Measurements from ENCODE around the gene FBP2. TPM values are rescaled to one million over a fixed set of nuclear protein-coding genes. Genes with fewer than 3 reads are reported as not detected.

FBP2 gene
- total RNA-seq, 1 donor from 2014 or later = not detected

- no peaks in the 10 kb centered on the region for H3K4me1 Mint-ChIP-seq (ENCODE audit: low read depth)
- no peaks in the 10 kb centered on the region for H3K9me3 Mint-ChIP-seq
- H3K27me3 Mint-ChIP-seq (ENCODE audit: insufficient read depth) = peaks cover 15% of the 10 kb centered on the region
- no peaks in the 10 kb centered on the region for H3K36me3 Mint-ChIP-seq (ENCODE audit: low read depth)
- no peak overlapping the region for H3K4me3 Mint-ChIP-seq
- intact Hi-C loops (cut with micrococcal nuclease) = no loop called here
- no peak for DNase-seq (ENCODE audit: low spot score)
- no peak overlapping the region for H3K27ac Mint-ChIP-seq
These were observed 31.0 kb upstream of the FBP2 start for GRCh38 chr9:94624629-94625028.

GRCh38 chr9:94623253-94623652, 29.6 kb upstream of the FBP2 start:
- no peaks in the 10 kb centered on the region for H3K4me1 Mint-ChIP-seq (ENCODE audit: low read depth)
- H3K27ac Mint-ChIP-seq = no peak overlapping the region
- H3K4me3 Mint-ChIP-seq = no peak overlapping the region
- intact Hi-C loops (cut with micrococcal nuclease) = no loop called here
- H3K9me3 Mint-ChIP-seq = no peaks in the 10 kb centered on the region
- no peak for DNase-seq (ENCODE audit: low spot score)
- H3K36me3 Mint-ChIP-seq (ENCODE audit: low read depth) = no peaks in the 10 kb centered on the region
- H3K27me3 Mint-ChIP-seq (ENCODE audit: insufficient read depth) = peaks cover 14% of the 10 kb centered on the region

- Mint-ChIP-seq H3K36me3 (ENCODE audit: low read depth) (no peaks in the 10 kb centered on the region), H3K4me3 (no peak overlapping the region), H3K27me3 (ENCODE audit: insufficient read depth) (peaks cover 11% of the 10 kb centered on the region), H3K9me3 (no peaks in the 10 kb centered on the region), H3K4me1 (ENCODE audit: low read depth) (no peaks in the 10 kb centered on the region), H3K27ac (no peak overlapping the region)
- DNase-seq (ENCODE audit: low spot score) = no peak
- intact Hi-C loops (cut with micrococcal nuclease) = no loop called here
These were observed 28.6 kb upstream of the FBP2 start for GRCh38 chr9:94622087-94622800.

- Mint-ChIP-seq H3K27me3 (ENCODE audit: insufficient read depth) (peaks cover 7% of the 10 kb centered on the region), H3K4me3 (no peak overlapping the region), H3K9me3 (no peaks in the 10 kb centered on the region), H3K36me3 (ENCODE audit: low read depth) (no peaks in the 10 kb centered on the region), H3K4me1 (ENCODE audit: low read depth) (no peaks in the 10 kb centered on the region), H3K27ac (no peak overlapping the region)
- intact Hi-C loops (cut with micrococcal nuclease) = no loop called here
- no peak for DNase-seq (ENCODE audit: low spot score)
These were observed 25.4 kb upstream of the FBP2 start for GRCh38 chr9:94619026-94619425.

GRCh38 chr9:94613003-94613402, 19.4 kb upstream of the FBP2 start:
- H3K27ac Mint-ChIP-seq = no peak overlapping the region
- H3K27me3 Mint-ChIP-seq (ENCODE audit: insufficient read depth) = peaks cover 32% of the 10 kb centered on the region
- no peaks in the 10 kb centered on the region for H3K9me3 Mint-ChIP-seq
- intact Hi-C loops (cut with micrococcal nuclease) = no loop called here
- no peaks in the 10 kb centered on the region for H3K36me3 Mint-ChIP-seq (ENCODE audit: low read depth)
- no peak overlapping the region for H3K4me3 Mint-ChIP-seq
- DNase-seq (ENCODE audit: low spot score) = no peak
- H3K4me1 Mint-ChIP-seq (ENCODE audit: low read depth) = peaks cover 9% of the 10 kb centered on the region

GRCh38 chr9:94612071-94612470, 18.4 kb upstream of the FBP2 start:
- Mint-ChIP-seq H3K4me3 (no peak overlapping the region), H3K4me1 (ENCODE audit: low read depth) (peaks cover 9% of the 10 kb centered on the region), H3K36me3 (ENCODE audit: low read depth) (no peaks in the 10 kb centered on the region), H3K9me3 (no peaks in the 10 kb centered on the region), H3K27ac (no peak overlapping the region), H3K27me3 (ENCODE audit: insufficient read depth) (peaks cover 32% of the 10 kb centered on the region)
- intact Hi-C loops (cut with micrococcal nuclease) = no loop called here
- no peak for DNase-seq (ENCODE audit: low spot score)

GRCh38 chr9:94611638-94612068, 18.0 kb upstream of the FBP2 start:
- no peaks in the 10 kb centered on the region for H3K36me3 Mint-ChIP-seq (ENCODE audit: low read depth)
- peaks cover 9% of the 10 kb centered on the region for H3K4me1 Mint-ChIP-seq (ENCODE audit: low read depth)
- H3K27me3 Mint-ChIP-seq (ENCODE audit: insufficient read depth) = peaks cover 36% of the 10 kb centered on the region
- DNase-seq (ENCODE audit: low spot score) = peak; percentile 2
- intact Hi-C loops (cut with micrococcal nuclease) = no loop called here
- peak overlapping the region; percentile 42 for H3K27ac Mint-ChIP-seq
- no peak overlapping the region for H3K4me3 Mint-ChIP-seq
- no peaks in the 10 kb centered on the region for H3K9me3 Mint-ChIP-seq

GRCh38 chr9:94610181-94610606, 16.6 kb upstream of the FBP2 start:
- Mint-ChIP-seq H3K4me3 (no peak overlapping the region), H3K27ac (no peak overlapping the region), H3K9me3 (no peaks in the 10 kb centered on the region), H3K4me1 (ENCODE audit: low read depth) (peaks cover 9% of the 10 kb centered on the region), H3K27me3 (ENCODE audit: insufficient read depth) (peaks cover 43% of the 10 kb centered on the region), H3K36me3 (ENCODE audit: low read depth) (no peaks in the 10 kb centered on the region)
- intact Hi-C loops (cut with micrococcal nuclease) = no loop called here
- DNase-seq (ENCODE audit: low spot score) = no peak

GRCh38 chr9:94607423-94607691, 13.7 kb upstream of the FBP2 start:
- peaks cover 15% of the 10 kb centered on the region for H3K4me1 Mint-ChIP-seq (ENCODE audit: low read depth)
- intact Hi-C loops (cut with micrococcal nuclease) = loop anchor here (10.0 kb wide), 1 partner anchor 543 kb away; no protein-coding TSS in a partner anchor
- H3K36me3 Mint-ChIP-seq (ENCODE audit: low read depth) = no peaks in the 10 kb centered on the region
- no peaks in the 10 kb centered on the region for H3K9me3 Mint-ChIP-seq
- H3K27ac Mint-ChIP-seq = no peak overlapping the region
- peaks cover 46% of the 10 kb centered on the region for H3K27me3 Mint-ChIP-seq (ENCODE audit: insufficient read depth)
- no peak overlapping the region for H3K4me3 Mint-ChIP-seq
- no peak for DNase-seq (ENCODE audit: low spot score)

- H3K9me3 Mint-ChIP-seq = no peaks in the 10 kb centered on the region
- H3K4me1 Mint-ChIP-seq (ENCODE audit: low read depth) = peaks cover 11% of the 10 kb centered on the region
- no peak overlapping the region for H3K27ac Mint-ChIP-seq
- no peak overlapping the region for H3K4me3 Mint-ChIP-seq
- no peaks in the 10 kb centered on the region for H3K36me3 Mint-ChIP-seq (ENCODE audit: low read depth)
- H3K27me3 Mint-ChIP-seq (ENCODE audit: insufficient read depth) = peaks cover 41% of the 10 kb centered on the region
- DNase-seq (ENCODE audit: low spot score) = no peak
- intact Hi-C loops (cut with micrococcal nuclease) = loop anchor here (10.0 kb wide), 1 partner anchor 542 kb away; no protein-coding TSS in a partner anchor
These were observed 13.2 kb upstream of the FBP2 start for GRCh38 chr9:94606646-94607422.

GRCh38 chr9:94603259-94604160, 9.9 kb upstream of the FBP2 start:
- Mint-ChIP-seq H3K27me3 (ENCODE audit: insufficient read depth) (peaks cover 22% of the 10 kb centered on the region), H3K4me3 (no peak overlapping the region), H3K27ac (no peak overlapping the region), H3K4me1 (ENCODE audit: low read depth) (peaks cover 6% of the 10 kb centered on the region), H3K36me3 (ENCODE audit: low read depth) (no peaks in the 10 kb centered on the region), H3K9me3 (no peaks in the 10 kb centered on the region)
- intact Hi-C loops (cut with micrococcal nuclease) = loop anchor here (1.0 to 10.0 kb wide), 5 partner anchors 49 to 539 kb away; partner anchors contain the start of gene ZNF169
- peak; percentile 53 for DNase-seq (ENCODE audit: low spot score)

GRCh38 chr9:94602666-94603065, 9.0 kb upstream of the FBP2 start:
- no peak for DNase-seq (ENCODE audit: low spot score)
- intact Hi-C loops (cut with micrococcal nuclease) = loop anchor here (1.0 to 10.0 kb wide), 5 partner anchors 48 to 538 kb away; partner anchors contain the start of gene ZNF169
- Mint-ChIP-seq H3K4me3 (no peak overlapping the region), H3K36me3 (ENCODE audit: low read depth) (no peaks in the 10 kb centered on the region), H3K4me1 (ENCODE audit: low read depth) (peaks cover 6% of the 10 kb centered on the region), H3K27me3 (ENCODE audit: insufficient read depth) (peaks cover 22% of the 10 kb centered on the region), H3K9me3 (no peaks in the 10 kb centered on the region), H3K27ac (no peak overlapping the region)
